Adipocyte (in vitro differentiated cells): Measurements from ENCODE around the gene AFF3.

Source experiments
- DNase-seq: peaks from one replicate; pipeline ENCODE4 v3.0.0-alpha.2; 2015; ENCODE audit warnings: low read depth
- H3K27me3 ChIP-seq: replicated peaks from 2 replicates; pipeline ENCODE4 v1.7.0; 2013; ENCODE audit warnings: mild to moderate bottlenecking, low read length, moderate library complexity; ENCODE audit not compliant: control insufficient read depth, insufficient read depth
- H3K36me3 ChIP-seq: 2 replicates; pipeline ENCODE4 v1.7.0; 2013; ENCODE audit warnings: low read length, mild to moderate bottlenecking, moderate library complexity; ENCODE audit not compliant: control insufficient read depth, insufficient read depth, severe bottlenecking
- H3K4me1 ChIP-seq: 2 replicates; pipeline ENCODE4 v1.7.0; 2013; ENCODE audit warnings: mild to moderate bottlenecking, low read length, moderate library complexity; ENCODE audit not compliant: control insufficient read depth, insufficient read depth
- H3K4me3 ChIP-seq: 2 replicates; pipeline ENCODE4 v1.7.0; 2013; ENCODE audit warnings: mild to moderate bottlenecking, low read length, moderate library complexity
- H3K9ac ChIP-seq: 2 replicates; pipeline ENCODE4 v1.7.0; 2013; ENCODE audit warnings: mild to moderate bottlenecking, low read length, moderate library complexity
- H3K9me3 ChIP-seq: 2 replicates; pipeline ENCODE4 v1.7.0; 2013; ENCODE audit warnings: mild to moderate bottlenecking, low read length, moderate library complexity; ENCODE audit not compliant: control insufficient read depth

The AFF3 gene

GRCh38 chr2:99918389-99918788 lies 224.0 kb downstream of the AFF3 start:
- Histone ChIP-seq H3K27me3 (peaks cover 3% of the 10 kb centered on the region), H3K36me3 (no peaks in the 10 kb centered on the region), H3K4me3 (no peak overlapping the region), H3K9ac (no peak overlapping the region), H3K4me1 (no peaks in the 10 kb centered on the region), H3K9me3 (peaks cover 16% of the 10 kb centered on the region)
- no peak for DNase-seq

GRCh38 chr2:99915108-99915675 lies 227.2 kb downstream of the AFF3 start:
- Histone ChIP-seq H3K27me3 (no peaks in the 10 kb centered on the region), H3K4me1 (no peaks in the 10 kb centered on the region), H3K36me3 (no peaks in the 10 kb centered on the region), H3K9ac (no peak overlapping the region), H3K9me3 (peaks cover 6% of the 10 kb centered on the region), H3K4me3 (no peak overlapping the region)
- DNase-seq, result no peak

- no peak for DNase-seq
- Histone ChIP-seq H3K27me3 (no peaks in the 10 kb centered on the region), H3K9ac (no peak overlapping the region), H3K4me1 (no peaks in the 10 kb centered on the region), H3K4me3 (no peak overlapping the region), H3K9me3 (peaks cover 6% of the 10 kb centered on the region), H3K36me3 (no peaks in the 10 kb centered on the region)
These were observed 230.7 kb downstream of the AFF3 start for GRCh38 chr2:99911736-99912135.

- H3K9me3 ChIP-seq, result peaks cover 6% of the 10 kb centered on the region
- no peak overlapping the region for H3K4me3 ChIP-seq
- no peaks in the 10 kb centered on the region for H3K27me3 ChIP-seq
- DNase-seq, result no peak
- no peak overlapping the region for H3K9ac ChIP-seq
- no peaks in the 10 kb centered on the region for H3K4me1 ChIP-seq
- H3K36me3 ChIP-seq, result no peaks in the 10 kb centered on the region
These were observed 231.5 kb downstream of the AFF3 start for GRCh38 chr2:99910902-99911301.

- H3K27me3 ChIP-seq, result no peaks in the 10 kb centered on the region
- H3K4me1 ChIP-seq, result no peaks in the 10 kb centered on the region
- no peak for DNase-seq
- no peak overlapping the region for H3K4me3 ChIP-seq
- no peaks in the 10 kb centered on the region for H3K36me3 ChIP-seq
- H3K9me3 ChIP-seq, result no peaks in the 10 kb centered on the region
- H3K9ac ChIP-seq, result no peak overlapping the region
These were observed 236.8 kb downstream of the AFF3 start for GRCh38 chr2:99905636-99906035.

- no peak overlapping the region for H3K4me3 ChIP-seq
- H3K4me1 ChIP-seq, result no peaks in the 10 kb centered on the region
- H3K9me3 ChIP-seq, result no peaks in the 10 kb centered on the region
- no peaks in the 10 kb centered on the region for H3K36me3 ChIP-seq
- no peak overlapping the region for H3K9ac ChIP-seq
- H3K27me3 ChIP-seq, result no peaks in the 10 kb centered on the region
- DNase-seq, result no peak
These were observed 237.4 kb downstream of the AFF3 start for GRCh38 chr2:99905025-99905424.

- Histone ChIP-seq H3K4me1 (no peaks in the 10 kb centered on the region), H3K27me3 (no peaks in the 10 kb centered on the region), H3K4me3 (no peak overlapping the region), H3K9me3 (no peaks in the 10 kb centered on the region), H3K9ac (no peak overlapping the region), H3K36me3 (no peaks in the 10 kb centered on the region)
- no peak for DNase-seq
These were observed 238.4 kb downstream of the AFF3 start for GRCh38 chr2:99903981-99904380.

- H3K4me3 ChIP-seq, result no peak overlapping the region
- no peaks in the 10 kb centered on the region for H3K36me3 ChIP-seq
- H3K27me3 ChIP-seq, result peaks cover 8% of the 10 kb centered on the region
- H3K9me3 ChIP-seq, result no peaks in the 10 kb centered on the region
- no peak overlapping the region for H3K9ac ChIP-seq
- no peaks in the 10 kb centered on the region for H3K4me1 ChIP-seq
- DNase-seq, result no peak
These were observed 241.8 kb downstream of the AFF3 start for GRCh38 chr2:99900556-99900955.

- DNase-seq, result peak; percentile 11
- Histone ChIP-seq H3K4me3 (no peak overlapping the region), H3K9ac (no peak overlapping the region), H3K27me3 (peaks cover 8% of the 10 kb centered on the region), H3K36me3 (no peaks in the 10 kb centered on the region), H3K9me3 (no peaks in the 10 kb centered on the region), H3K4me1 (no peaks in the 10 kb centered on the region)
These were observed 242.5 kb downstream of the AFF3 start for GRCh38 chr2:99899882-99900281.

GRCh38 chr2:99899058-99899855 lies 243.1 kb downstream of the AFF3 start:
- DNase-seq, result no peak
- H3K9me3 ChIP-seq, result no peaks in the 10 kb centered on the region
- no peaks in the 10 kb centered on the region for H3K36me3 ChIP-seq
- no peak overlapping the region for H3K4me3 ChIP-seq
- no peak overlapping the region for H3K9ac ChIP-seq
- peaks cover 8% of the 10 kb centered on the region for H3K27me3 ChIP-seq
- H3K4me1 ChIP-seq, result no peaks in the 10 kb centered on the region

GRCh38 chr2:99898336-99899048 lies 243.9 kb downstream of the AFF3 start:
- Histone ChIP-seq H3K4me3 (no peak overlapping the region), H3K27me3 (peaks cover 8% of the 10 kb centered on the region), H3K9me3 (no peaks in the 10 kb centered on the region), H3K36me3 (no peaks in the 10 kb centered on the region), H3K9ac (no peak overlapping the region), H3K4me1 (no peaks in the 10 kb centered on the region)
- no peak for DNase-seq
